HL-60/S4 (cell line): ENCODE results near the gene TCF25.
"Not testable (repeated sequence)": the region's sequence is repeated elsewhere in the genome, so short reads cannot be mapped to it uniquely, and the experiment has no call there.

Source experiments
- in situ Hi-C: fragments of 300-500 bp; cut with MboI; formaldehyde crosslinking; loops from 2 replicates; pipeline ENCODE4 v1.14.3; 2022; ENCODE audit warnings: low sequenced_read_pairs

The TCF25 gene

GRCh38 chr16:89879123-89879522 is 5.7 kb downstream of the TCF25 start:
- in situ Hi-C loops, result not testable (repeated sequence)

- in situ Hi-C loops, result no loop called here
Measured at GRCh38 chr16:89880477-89881367, 7.3 kb downstream of the TCF25 start.

- in situ Hi-C loops, result no loop called here
Measured at GRCh38 chr16:89881368-89881730, 8.0 kb downstream of the TCF25 start.

- in situ Hi-C loops, result no loop called here
Measured at GRCh38 chr16:89883346-89884040, 10.1 kb downstream of the TCF25 start.

- in situ Hi-C loops, result no loop called here
Measured at GRCh38 chr16:89884041-89884421, 10.6 kb downstream of the TCF25 start.

- in situ Hi-C loops, result no loop called here
Measured at GRCh38 chr16:89887243-89887642, 13.9 kb downstream of the TCF25 start.

GRCh38 chr16:89890200-89890599 is 16.8 kb downstream of the TCF25 start:
- in situ Hi-C loops, result no loop called here

- in situ Hi-C loops, result no loop called here
Measured at GRCh38 chr16:89890886-89891657, 17.7 kb downstream of the TCF25 start.

- in situ Hi-C loops, result no loop called here
Measured at GRCh38 chr16:89892055-89892630, 18.8 kb downstream of the TCF25 start.

GRCh38 chr16:89892635-89893034 is 19.2 kb downstream of the TCF25 start:
- in situ Hi-C loops, result no loop called here

- in situ Hi-C loops, result no loop called here
Measured at GRCh38 chr16:89893642-89894548, 20.5 kb downstream of the TCF25 start.

GRCh38 chr16:89895482-89896250 is 22.3 kb downstream of the TCF25 start:
- in situ Hi-C loops, result no loop called here

GRCh38 chr16:89897204-89897603 is 23.8 kb downstream of the TCF25 start:
- in situ Hi-C loops, result no loop called here

- in situ Hi-C loops, result no loop called here
Measured at GRCh38 chr16:89898201-89898967, 25.0 kb downstream of the TCF25 start.

GRCh38 chr16:89899879-89900481 is 26.6 kb downstream of the TCF25 start:
- in situ Hi-C loops, result no loop called here

GRCh38 chr16:89900885-89901284 is 27.5 kb downstream of the TCF25 start:
- in situ Hi-C loops, result no loop called here

- in situ Hi-C loops, result no loop called here
Measured at GRCh38 chr16:89902980-89903379, 29.6 kb downstream of the TCF25 start.

- in situ Hi-C loops, result no loop called here
Measured at GRCh38 chr16:89903908-89904515, 30.6 kb downstream of the TCF25 start.
